Mesenchymal stem cell (in vitro differentiated cells and primary cell): ENCODE data around the gene CTBS.

ENCODE experiments used
- DNase-seq: peaks from one replicate; pipeline ENCODE4 v3.0.0-alpha.2; 2013
- H2AFZ ChIP-seq: one replicate; pipeline ENCODE4 v1.6.1; 2013; ENCODE audit warnings: low read depth, mild to moderate bottlenecking, control low read depth, inconsistent platforms, low read length, moderate library complexity
- H2AK5ac ChIP-seq: 2 replicates; pipeline ENCODE4 v1.6.1; 2013; ENCODE audit warnings: low read length, moderate library complexity, mild to moderate bottlenecking, inconsistent platforms; ENCODE audit not compliant: severe bottlenecking
- H2BK120ac ChIP-seq: one replicate; pipeline ENCODE4 v1.6.1; 2013; ENCODE audit warnings: low read depth, mild to moderate bottlenecking, inconsistent platforms, low read length, moderate library complexity
- H2BK12ac ChIP-seq, 2 experiments: one replicate each; pipeline ENCODE4 v1.6.1; 2013; ENCODE audit warnings: inconsistent platforms in 2 of 2, low read length in 2 of 2, mild to moderate bottlenecking in 2 of 2, moderate library complexity in 2 of 2, control low read depth in 1 of 2
- H2BK15ac ChIP-seq: one replicate; pipeline ENCODE4 v1.6.1; 2013; ENCODE audit warnings: mild to moderate bottlenecking, low read depth, inconsistent platforms; ENCODE audit not compliant: poor library complexity, severe bottlenecking
- H2BK5ac ChIP-seq: 2 replicates; pipeline ENCODE4 v1.6.1; 2013; ENCODE audit warnings: low read depth, mild to moderate bottlenecking, low read length, control low read depth, inconsistent platforms; ENCODE audit not compliant: poor library complexity, severe bottlenecking
- H3K14ac ChIP-seq, 2 experiments: one replicate each; pipeline ENCODE4 v1.6.1; 2013; ENCODE audit warnings: inconsistent platforms in 2 of 2, low read length in 2 of 2, control low read depth in 1 of 2, mild to moderate bottlenecking in 1 of 2, moderate library complexity in 1 of 2
- H3K18ac ChIP-seq, 2 experiments: one replicate each; pipeline ENCODE4 v1.6.1; 2013; ENCODE audit warnings: inconsistent platforms in 2 of 2, low read length in 2 of 2, control low read depth in 1 of 2, low read depth in 1 of 2, mild to moderate bottlenecking in 1 of 2
- H3K23ac ChIP-seq, 2 experiments: one replicate each; pipeline ENCODE4 v1.6.1; 2013; ENCODE audit warnings: inconsistent platforms in 2 of 2, low read length in 2 of 2, mild to moderate bottlenecking in 2 of 2, moderate library complexity in 2 of 2, control low read depth in 1 of 2
- H3K27ac ChIP-seq: 2 replicates; pipeline ENCODE4 v1.5.1; 2013; ENCODE audit warnings: mild to moderate bottlenecking, moderate library complexity, low read length, control low read depth, inconsistent platforms; ENCODE audit not compliant: poor library complexity, severe bottlenecking
- H3K27me3 ChIP-seq, 2 experiments: 2 replicates each; pipeline versions ENCODE4 v1.6.1 to v1.7.0; 2013; ENCODE audit warnings: low read length in 2 of 2, mild to moderate bottlenecking in 2 of 2, moderate library complexity in 2 of 2, control low read depth in 1 of 2, inconsistent platforms in 1 of 2; ENCODE audit not compliant: control insufficient read depth in 1 of 2, insufficient read depth in 1 of 2
- H3K36me3 ChIP-seq, 2 experiments: 2 replicates each; pipeline versions ENCODE4 v1.6.1 to v1.7.0; 2013; ENCODE audit warnings: low read length in 2 of 2, control low read depth in 1 of 2, inconsistent platforms in 1 of 2, low read depth in 1 of 2, mild to moderate bottlenecking in 1 of 2; ENCODE audit not compliant: insufficient read depth in 2 of 2, control insufficient read depth in 1 of 2
- H3K4ac ChIP-seq, 2 experiments: one replicate each; pipeline ENCODE4 v1.6.1; 2013; ENCODE audit warnings: inconsistent platforms in 2 of 2, low read length in 2 of 2, mild to moderate bottlenecking in 2 of 2, moderate library complexity in 2 of 2, control low read depth in 1 of 2, low read depth in 1 of 2
- H3K4me1 ChIP-seq: 2 replicates; pipeline ENCODE4 v1.6.1; 2013; ENCODE audit warnings: low read depth, low read length, control low read depth; ENCODE audit not compliant: control insufficient read depth, insufficient read depth
- H3K4me2 ChIP-seq: 2 replicates; pipeline ENCODE4 v1.6.1; 2013; ENCODE audit warnings: low read length, mild to moderate bottlenecking, inconsistent platforms; ENCODE audit not compliant: poor library complexity, severe bottlenecking
- H3K4me3 ChIP-seq, 2 experiments: 2 replicates each; pipeline versions ENCODE4 v1.5.1 to v1.7.0; 2013; ENCODE audit warnings: low read length in 2 of 2, mild to moderate bottlenecking in 2 of 2, control low read depth in 1 of 2, low read depth in 1 of 2; ENCODE audit not compliant: insufficient read depth in 1 of 2
- H3K79me1 ChIP-seq: replicated peaks from 2 replicates; pipeline ENCODE4 v1.6.1; 2013; ENCODE audit warnings: mild to moderate bottlenecking, control low read depth, low read length, inconsistent platforms; ENCODE audit not compliant: poor library complexity, severe bottlenecking
- H3K9ac ChIP-seq: 2 replicates; pipeline ENCODE4 v1.7.0; 2013; ENCODE audit warnings: mild to moderate bottlenecking, low read length, moderate library complexity
- H3K9me3 ChIP-seq: 2 replicates; pipeline ENCODE4 v1.7.0; 2013; ENCODE audit warnings: mild to moderate bottlenecking, low read length; ENCODE audit not compliant: control insufficient read depth
- H4K8ac ChIP-seq: one replicate; pipeline ENCODE4 v1.6.1; 2013; ENCODE audit warnings: inconsistent platforms, mild to moderate bottlenecking, low read length, moderate library complexity
- H4K91ac ChIP-seq: one replicate; pipeline ENCODE4 v1.6.1; 2013; ENCODE audit warnings: mild to moderate bottlenecking, low read length, inconsistent platforms
- WGBS: methylation state at CpG from one replicate; pipeline ENCODE4 v1.1.7; 2013; ENCODE audit warnings: mixed read lengths; 5-methylcytosine and 5-hydroxymethylcytosine counted together

The CTBS gene

GRCh38 chr1:84525779-84526178 is 48.5 kb downstream of the CTBS start:
- Histone ChIP-seq H4K8ac (no peak overlapping the region), H2BK5ac (no peak overlapping the region), H2BK12ac (no peak overlapping the region), H3K9ac (no peak overlapping the region), H3K4me1 (no peaks in the 10 kb centered on the region), H3K14ac (no peak overlapping the region), H4K91ac (no peak overlapping the region), H3K4ac (no peak overlapping the region), H3K4me3 (no peak overlapping the region), H3K23ac (no peak overlapping the region), H3K79me1 (no peaks in the 10 kb centered on the region), H2BK15ac (no peak overlapping the region), H3K4me2 (no peak overlapping the region), H3K36me3 (peaks cover 0 to 9% of the 10 kb centered on the region in 2 experiments), H3K27ac (no peak overlapping the region), H2AK5ac (no peak overlapping the region), H3K9me3 (no peaks in the 10 kb centered on the region), H2BK120ac (no peak overlapping the region), H2AFZ (no peak overlapping the region), H3K27me3 (no peaks in the 10 kb centered on the region), H3K18ac (no peak overlapping the region)
- WGBS = 100% methylated on average over 1 of the region's 1 CpG
- no peak for DNase-seq

- Histone ChIP-seq H2BK5ac (no peak overlapping the region), H3K18ac (no peak overlapping the region), H2BK12ac (no peak overlapping the region), H3K14ac (no peak overlapping the region), H3K23ac (no peak overlapping the region), H2BK120ac (no peak overlapping the region), H2BK15ac (no peak overlapping the region), H3K27me3 (no peaks in the 10 kb centered on the region), H3K27ac (no peak overlapping the region), H3K36me3 (peaks cover 0 to 9% of the 10 kb centered on the region in 2 experiments), H4K8ac (no peak overlapping the region), H3K9me3 (no peaks in the 10 kb centered on the region), H3K9ac (no peak overlapping the region), H3K79me1 (no peaks in the 10 kb centered on the region), H2AFZ (no peak overlapping the region), H3K4ac (no peak overlapping the region), H3K4me1 (no peaks in the 10 kb centered on the region), H2AK5ac (no peak overlapping the region), H3K4me2 (no peak overlapping the region), H4K91ac (no peak overlapping the region), H3K4me3 (no peak overlapping the region)
- DNase-seq = no peak
Observed at GRCh38 chr1:84524590-84524989, 49.6 kb downstream of the CTBS start.

- H2AFZ ChIP-seq = no peak overlapping the region
- no peak overlapping the region for H3K18ac ChIP-seq
- H3K14ac ChIP-seq = no peak overlapping the region
- H3K4me3 ChIP-seq = no peak overlapping the region
- no peak overlapping the region for H2BK120ac ChIP-seq
- WGBS = no CpG with 5 or more reads among the region's 3 CpGs
- no peak overlapping the region for H2AK5ac ChIP-seq
- no peak overlapping the region for H2BK15ac ChIP-seq
- peaks cover 4 to 11% of the 10 kb centered on the region in 2 experiments for H3K36me3 ChIP-seq
- H3K27ac ChIP-seq = no peak overlapping the region
- no peak overlapping the region for H3K4me2 ChIP-seq
- peaks cover 5% of the 10 kb centered on the region for H3K79me1 ChIP-seq
- H3K9me3 ChIP-seq = peaks cover 12% of the 10 kb centered on the region
- no peak for DNase-seq
- no peak overlapping the region for H3K23ac ChIP-seq
- H3K4ac ChIP-seq = no peak overlapping the region
- H2BK5ac ChIP-seq = no peak overlapping the region
- no peak overlapping the region for H4K91ac ChIP-seq
- no peaks in the 10 kb centered on the region for H3K27me3 ChIP-seq
- no peak overlapping the region for H3K9ac ChIP-seq
- no peaks in the 10 kb centered on the region for H3K4me1 ChIP-seq
- no peak overlapping the region for H4K8ac ChIP-seq
- H2BK12ac ChIP-seq = no peak overlapping the region
Observed at GRCh38 chr1:84510668-84511067, 63.6 kb downstream of the CTBS start.

GRCh38 chr1:84510165-84510564 is 64.1 kb downstream of the CTBS start:
- peaks cover 12% of the 10 kb centered on the region for H3K9me3 ChIP-seq
- no peak overlapping the region for H3K9ac ChIP-seq
- no peaks in the 10 kb centered on the region for H3K4me1 ChIP-seq
- 88% methylated on average over 2 of the region's 2 CpGs for WGBS
- H4K8ac ChIP-seq = no peak overlapping the region
- H3K18ac ChIP-seq = no peak overlapping the region
- H2BK5ac ChIP-seq = no peak overlapping the region
- no peak for DNase-seq
- H3K27ac ChIP-seq = no peak overlapping the region
- no peak overlapping the region for H2BK12ac ChIP-seq
- H3K4ac ChIP-seq = no peak overlapping the region
- no peak overlapping the region for H3K23ac ChIP-seq
- H3K27me3 ChIP-seq = no peaks in the 10 kb centered on the region
- H3K4me2 ChIP-seq = no peak overlapping the region
- no peak overlapping the region for H4K91ac ChIP-seq
- H2BK120ac ChIP-seq = no peak overlapping the region
- no peak overlapping the region for H3K14ac ChIP-seq
- peaks cover 4 to 11% of the 10 kb centered on the region in 2 experiments for H3K36me3 ChIP-seq
- no peak overlapping the region for H2AK5ac ChIP-seq
- H2BK15ac ChIP-seq = no peak overlapping the region
- no peak overlapping the region for H3K4me3 ChIP-seq
- no peak overlapping the region for H2AFZ ChIP-seq
- peaks cover 5% of the 10 kb centered on the region for H3K79me1 ChIP-seq
